Esophagus mucosa (tissue), 1 donor: Measurements from ENCODE around the gene TEX29. TPM values are rescaled to one million over a fixed set of nuclear protein-coding genes. Genes with fewer than 3 reads are reported as not detected.
A peak's percentile ranks its signal among the peaks of the same experiment; 100 is the strongest.

Source experiments
- ATAC-seq: fragments of 200-7000 bp; cut with Tn5 transposase; one replicate; pipeline ENCODE4 v1.9.1; 2020
- total RNA-seq: library from RNA; stranded (reverse); gene quantifications from one replicate; pipeline ENCODE4 v1.2.4, GENCODE V29; 2023
- donor health status: DM: yes; HTN: yes; CAD: no.

TEX29 gene
- total RNA-seq: not detected

- no peak for ATAC-seq
These were observed at the start of gene TEX29 for GRCh38 chr13:111319998-111320911. TSS of gene TEX29 (plus strand) at chr13:111320642. CDS start at chr13:111320891, 249 bp downstream.

GRCh38 chr13:111270765-111271698 lies 49.4 kb upstream of the TEX29 start:
- no peak for ATAC-seq

- no peak for ATAC-seq
These were observed 48.3 kb upstream of the TEX29 start for GRCh38 chr13:111272117-111272516.

- no peak for ATAC-seq
These were observed 45.1 kb upstream of the TEX29 start for GRCh38 chr13:111275382-111275781.

DNA sequence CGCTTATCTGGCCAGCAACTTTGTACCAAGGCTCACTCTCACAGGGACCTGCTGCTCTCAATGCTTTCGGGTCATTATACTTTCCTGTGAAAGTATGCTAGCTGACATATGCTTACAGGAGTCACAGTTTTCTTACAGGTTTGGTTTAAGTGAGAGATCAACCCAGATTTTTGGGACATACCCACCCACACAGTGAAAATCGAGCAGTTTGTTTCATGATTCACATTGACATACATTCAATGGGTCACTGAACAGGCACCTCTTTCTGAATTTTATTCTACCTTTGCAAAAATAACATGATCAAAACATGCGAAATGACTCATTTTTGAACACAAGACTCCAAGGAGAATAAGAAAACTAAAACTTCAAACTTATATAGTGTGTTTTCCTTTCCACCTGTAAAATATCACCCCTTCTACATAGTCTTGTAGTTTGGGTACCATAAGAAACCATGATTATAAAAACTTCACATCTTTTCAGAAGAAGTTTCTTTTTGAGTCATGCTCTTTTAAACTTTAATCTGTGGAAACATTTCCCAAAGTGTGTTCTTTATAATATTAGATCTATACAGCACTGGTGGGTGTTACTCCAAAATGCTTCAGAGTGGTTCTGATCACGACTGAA lies 44.3 kb upstream of the TEX29 start:
- no peak for ATAC-seq

- no peak for ATAC-seq
These were observed 42.2 kb upstream of the TEX29 start for GRCh38 chr13:111278258-111278657.

GRCh38 chr13:111278743-111279652 lies 41.4 kb upstream of the TEX29 start:
- ATAC-seq: no peak

- ATAC-seq: no peak
These were observed 40.2 kb upstream of the TEX29 start for GRCh38 chr13:111280226-111280625.

DNA sequence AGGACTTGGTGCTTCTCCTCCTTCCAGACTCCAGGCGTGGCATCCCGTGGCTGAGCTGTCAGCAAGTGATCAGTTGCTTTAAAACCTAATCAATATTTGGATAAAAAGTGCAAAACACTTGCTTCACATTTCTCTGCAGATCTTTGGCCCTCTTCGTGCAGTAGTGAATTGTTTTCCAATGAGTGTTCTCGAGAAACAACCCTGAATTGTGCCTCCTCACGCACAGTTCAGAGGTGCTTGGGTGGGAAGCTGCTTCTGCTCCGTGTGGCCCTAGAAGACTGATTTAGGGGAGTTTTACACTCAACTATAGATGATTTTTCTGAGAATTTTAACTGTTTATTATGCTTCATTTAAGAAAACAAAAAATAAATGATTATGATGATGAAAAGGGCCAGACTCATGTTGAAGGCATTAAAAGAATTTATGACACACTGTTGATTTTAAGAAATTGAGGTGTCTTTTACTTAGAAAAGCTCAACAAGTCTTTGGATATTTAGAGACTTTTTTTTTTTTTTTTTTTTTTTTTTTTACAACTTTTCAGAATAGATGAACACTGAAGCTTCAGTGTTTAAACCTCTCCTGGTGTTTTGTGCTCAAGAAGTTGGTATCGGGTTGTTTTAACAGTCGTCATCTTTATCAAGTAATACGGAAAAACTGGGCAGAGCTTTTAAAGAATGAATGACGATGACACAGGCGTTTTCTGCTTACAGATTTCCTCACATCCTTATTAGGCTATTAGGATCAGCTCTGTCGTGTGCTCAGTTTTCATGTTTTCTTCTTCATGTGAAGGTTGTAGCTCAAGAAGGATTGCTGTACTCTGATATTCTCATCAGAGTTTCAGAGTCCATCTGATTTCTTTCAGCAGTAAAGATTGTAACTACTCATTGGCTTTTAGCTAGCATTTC lies 39.5 kb upstream of the TEX29 start:
- no peak for ATAC-seq

GRCh38 chr13:111281751-111282311 lies 38.6 kb upstream of the TEX29 start:
- ATAC-seq: no peak

GRCh38 chr13:111282425-111282824 lies 38.0 kb upstream of the TEX29 start:
- peak; percentile 75 for ATAC-seq

DNA sequence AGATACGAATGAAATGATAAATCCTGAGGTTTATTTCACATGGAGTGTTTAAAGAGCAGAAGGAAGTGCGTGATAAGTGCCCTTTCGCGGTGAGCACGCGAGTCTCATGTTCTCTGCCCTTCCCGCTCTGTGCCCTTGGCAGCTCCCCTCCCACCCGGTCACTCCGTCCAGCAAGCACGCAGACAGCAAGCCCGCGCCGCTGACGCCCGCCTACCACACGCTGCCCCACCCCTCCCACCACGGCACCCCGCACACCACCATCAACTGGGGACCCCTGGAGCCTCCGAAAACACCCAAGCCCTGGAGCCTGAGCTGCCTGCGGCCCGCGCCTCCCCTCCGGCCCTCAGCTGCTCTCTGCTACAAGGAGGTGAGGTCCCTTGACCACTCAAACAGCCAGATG lies 37.4 kb upstream of the TEX29 start:
- ATAC-seq: no peak

DNA sequence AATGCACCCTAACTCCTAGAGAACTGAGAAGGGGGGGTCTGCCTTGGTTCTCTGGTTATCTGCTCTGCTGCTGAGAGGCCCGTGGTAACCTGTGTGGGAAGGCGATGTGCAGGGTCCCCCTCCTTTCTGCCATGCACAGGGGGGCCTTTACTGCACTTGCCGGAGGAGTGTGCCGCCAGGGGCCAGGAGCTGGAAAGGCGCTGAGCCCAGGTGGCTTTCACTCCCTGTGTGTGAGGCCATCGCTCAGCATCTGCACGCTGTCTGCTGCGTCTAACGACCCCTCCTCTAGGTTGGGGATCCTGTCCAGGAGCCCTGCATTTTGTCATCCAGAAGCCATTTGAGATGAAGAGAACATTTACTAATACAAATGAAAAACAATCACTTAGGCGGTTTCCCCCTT lies 37.0 kb upstream of the TEX29 start:
- no peak for ATAC-seq

- ATAC-seq: no peak
These were observed 36.5 kb upstream of the TEX29 start for GRCh38 chr13:111283991-111284390.

- no peak for ATAC-seq
These were observed 35.9 kb upstream of the TEX29 start for GRCh38 chr13:111284565-111284964.

- ATAC-seq: no peak
These were observed 34.3 kb upstream of the TEX29 start for GRCh38 chr13:111286162-111286561.

- peak; percentile 44 for ATAC-seq
These were observed 33.7 kb upstream of the TEX29 start for GRCh38 chr13:111286749-111287148.

GRCh38 chr13:111287201-111287600 lies 33.2 kb upstream of the TEX29 start:
- ATAC-seq: no peak

DNA sequence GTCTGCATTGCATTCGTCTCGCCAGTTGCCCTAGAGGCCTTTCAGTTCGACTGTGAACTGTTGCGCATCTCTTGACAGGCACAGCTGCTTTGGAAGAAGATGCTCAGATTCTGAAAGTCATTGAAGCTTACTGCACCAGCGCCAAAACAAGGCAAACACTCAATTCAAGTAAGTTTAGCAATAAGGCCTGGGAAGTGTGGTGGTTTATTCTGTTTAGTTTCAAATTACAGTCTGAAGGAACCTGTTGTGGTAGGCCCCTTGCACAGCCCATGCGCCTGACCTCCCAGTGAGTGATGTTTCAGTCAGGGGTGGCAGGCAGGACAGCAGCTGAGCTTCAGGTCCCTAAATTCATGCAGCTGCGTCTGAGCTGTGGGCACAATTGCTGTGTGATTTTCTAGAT lies 32.2 kb upstream of the TEX29 start:
- ATAC-seq: no peak

GRCh38 chr13:111289251-111289650 lies 31.2 kb upstream of the TEX29 start:
- ATAC-seq: no peak
